GM15510 (cell line): ENCODE results near the gene TRPM5.

Experiments used
- POLR2A ChIP-seq: IDR thresholded peaks from 3 replicates; pipeline ENCODE4 v1.6.1; 2011; ENCODE audit warnings: borderline replicate concordance; ENCODE audit not compliant: insufficient read length; ENCODE audit errors: extremely low read depth

TRPM5 gene

GRCh38 chr11:2401436-2401984 lies 42.8 kb downstream of the TRPM5 start:
- no peak for TF ChIP-seq POLR2A

GRCh38 chr11:2400762-2401435 lies 43.4 kb downstream of the TRPM5 start:
- no peak for TF ChIP-seq POLR2A

- TF ChIP-seq POLR2A, result peak; percentile 90
Observed at GRCh38 chr11:2400069-2400761, 44.1 kb downstream of the TRPM5 start, which contains the start of gene TSSC4. Gene TSSC4 (plus strand): TSS chr11:2400750. CDS start chr11:2402634, 1,884 bp downstream.

GRCh38 chr11:2399488-2400068 lies 44.7 kb downstream of the TRPM5 start:
- TF ChIP-seq POLR2A, result no peak

GRCh38 chr11:2398664-2399355 lies 45.5 kb downstream of the TRPM5 start:
- TF ChIP-seq POLR2A, result no peak

GRCh38 chr11:2397005-2397404 lies 47.3 kb downstream of the TRPM5 start:
- no peak for TF ChIP-seq POLR2A

- TF ChIP-seq POLR2A, result no peak
Observed at GRCh38 chr11:2396471-2396870, 47.8 kb downstream of the TRPM5 start.

- no peak for TF ChIP-seq POLR2A
Observed at GRCh38 chr11:2395856-2396255, 48.5 kb downstream of the TRPM5 start.

GRCh38 chr11:2395211-2395730 lies 49.0 kb downstream of the TRPM5 start:
- no peak for TF ChIP-seq POLR2A

GRCh38 chr11:2394818-2395105 lies 49.6 kb downstream of the TRPM5 start:
- TF ChIP-seq POLR2A, result no peak
